Fibroblast of pulmonary artery (primary cell): Measurements from ENCODE around the gene SUMO3.

Source experiments
- DNase-seq: peaks from one replicate; pipeline ENCODE4 v3.0.0-alpha.2; 2010; ENCODE audit warnings: low read depth
- H3K4me3 ChIP-seq: replicated peaks from 2 replicates; pipeline ENCODE4 v1.5.1; 2011; ENCODE audit warnings: low read depth, mild to moderate bottlenecking, control low read depth, low read length, moderate library complexity
- TF ChIP-seq, protein P1 (sequence below): IDR thresholded peaks from 2 replicates; pipeline ENCODE4 v1.5.1; 2011; ENCODE audit warnings: mild to moderate bottlenecking, control low read depth, low read length, inconsistent platforms; ENCODE audit errors: missing control alignments

The SUMO3 gene

DNA sequence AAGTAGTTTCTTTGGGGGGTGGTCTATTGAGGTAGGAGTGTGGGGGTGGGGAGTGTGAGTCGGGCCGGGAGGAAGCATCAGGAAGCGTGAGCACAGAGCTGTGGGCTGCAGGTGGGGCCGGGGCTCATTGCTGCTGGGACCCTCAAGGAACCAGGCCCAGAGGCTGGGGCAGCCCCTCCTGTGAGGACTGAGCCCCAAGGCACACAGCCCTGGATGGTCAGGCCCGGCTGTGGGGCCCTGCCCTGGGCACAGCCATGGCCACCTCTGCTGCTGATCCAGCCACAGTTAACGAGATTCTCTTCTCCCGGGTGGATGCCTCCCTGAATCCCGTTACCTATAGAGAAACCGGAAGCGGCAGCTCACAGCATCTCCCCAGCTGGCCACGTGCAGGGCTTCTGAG is 22.9 kb upstream of the SUMO3 start:
- DNase-seq: no peak
- TF ChIP-seq, protein P1, sequence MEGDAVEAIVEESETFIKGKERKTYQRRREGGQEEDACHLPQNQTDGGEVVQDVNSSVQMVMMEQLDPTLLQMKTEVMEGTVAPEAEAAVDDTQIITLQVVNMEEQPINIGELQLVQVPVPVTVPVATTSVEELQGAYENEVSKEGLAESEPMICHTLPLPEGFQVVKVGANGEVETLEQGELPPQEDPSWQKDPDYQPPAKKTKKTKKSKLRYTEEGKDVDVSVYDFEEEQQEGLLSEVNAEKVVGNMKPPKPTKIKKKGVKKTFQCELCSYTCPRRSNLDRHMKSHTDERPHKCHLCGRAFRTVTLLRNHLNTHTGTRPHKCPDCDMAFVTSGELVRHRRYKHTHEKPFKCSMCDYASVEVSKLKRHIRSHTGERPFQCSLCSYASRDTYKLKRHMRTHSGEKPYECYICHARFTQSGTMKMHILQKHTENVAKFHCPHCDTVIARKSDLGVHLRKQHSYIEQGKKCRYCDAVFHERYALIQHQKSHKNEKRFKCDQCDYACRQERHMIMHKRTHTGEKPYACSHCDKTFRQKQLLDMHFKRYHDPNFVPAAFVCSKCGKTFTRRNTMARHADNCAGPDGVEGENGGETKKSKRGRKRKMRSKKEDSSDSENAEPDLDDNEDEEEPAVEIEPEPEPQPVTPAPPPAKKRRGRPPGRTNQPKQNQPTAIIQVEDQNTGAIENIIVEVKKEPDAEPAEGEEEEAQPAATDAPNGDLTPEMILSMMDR: no peak
- H3K4me3 ChIP-seq: no peak overlapping the region

DNA sequence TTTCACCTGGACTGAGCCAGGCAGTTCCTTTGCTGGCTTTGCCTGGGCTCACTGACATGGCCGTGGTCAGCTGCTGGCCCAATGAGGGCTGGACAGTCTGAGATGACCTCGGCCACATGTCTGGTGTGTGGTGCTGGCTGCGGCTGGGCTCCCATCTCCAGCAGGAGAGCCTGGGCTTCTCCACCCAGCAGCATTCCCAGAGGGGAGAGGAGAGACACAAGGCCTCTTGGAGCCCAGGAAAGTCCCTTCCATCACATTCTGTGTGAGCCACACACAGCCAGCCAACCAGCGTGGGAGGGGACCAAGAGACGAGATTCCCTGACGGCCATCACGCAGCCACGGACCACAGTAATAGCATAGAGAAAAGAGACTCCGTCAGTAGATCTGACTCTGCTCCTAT is 21.1 kb upstream of the SUMO3 start:
- H3K4me3 ChIP-seq: no peak overlapping the region
- no peak for DNase-seq
- TF ChIP-seq, protein P1: no peak

DNA sequence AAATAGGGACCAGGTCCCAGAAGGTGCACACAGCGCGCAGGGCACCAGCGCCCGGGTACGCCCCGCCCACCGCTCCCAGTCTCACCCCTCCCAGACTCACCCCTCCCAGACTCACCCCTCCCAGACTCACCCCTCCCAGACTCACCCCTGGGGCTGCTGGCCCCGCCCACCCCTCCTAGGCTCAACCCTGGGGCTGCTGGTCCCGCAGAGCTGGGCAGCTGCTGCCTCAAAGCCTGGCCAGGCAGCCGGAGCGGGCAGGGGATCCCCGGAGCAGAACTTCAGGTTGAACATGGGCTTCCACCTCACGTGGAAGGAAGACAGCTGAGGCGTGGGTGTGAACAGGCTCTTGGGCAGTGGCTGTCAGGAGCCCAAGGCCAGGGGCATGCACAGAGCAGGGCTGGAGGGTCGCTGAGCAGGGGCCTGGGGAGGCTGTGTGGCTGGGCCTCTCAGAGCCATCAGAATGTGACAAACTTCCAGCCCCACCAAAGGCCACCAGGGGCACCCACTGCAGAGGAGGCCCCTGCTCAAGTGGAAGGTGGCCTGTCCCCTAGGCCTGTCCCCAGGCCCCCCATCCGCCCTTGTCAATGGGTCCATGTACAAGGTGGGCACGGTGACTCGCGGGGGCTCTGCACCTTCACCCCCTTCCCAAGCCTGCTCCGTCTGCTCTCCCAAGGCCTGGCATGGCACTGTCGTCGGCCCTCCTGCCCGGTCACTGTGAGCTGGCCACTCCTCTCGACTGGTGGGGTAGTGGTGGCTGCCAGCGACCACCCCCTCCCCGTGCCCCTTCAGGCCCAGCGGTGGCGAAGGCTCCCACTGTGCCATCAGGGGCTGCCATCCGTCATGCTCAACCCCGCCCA is 20.4 kb upstream of the SUMO3 start:
- TF ChIP-seq, protein P1: no peak
- H3K4me3 ChIP-seq: no peak overlapping the region
- DNase-seq: no peak

DNA sequence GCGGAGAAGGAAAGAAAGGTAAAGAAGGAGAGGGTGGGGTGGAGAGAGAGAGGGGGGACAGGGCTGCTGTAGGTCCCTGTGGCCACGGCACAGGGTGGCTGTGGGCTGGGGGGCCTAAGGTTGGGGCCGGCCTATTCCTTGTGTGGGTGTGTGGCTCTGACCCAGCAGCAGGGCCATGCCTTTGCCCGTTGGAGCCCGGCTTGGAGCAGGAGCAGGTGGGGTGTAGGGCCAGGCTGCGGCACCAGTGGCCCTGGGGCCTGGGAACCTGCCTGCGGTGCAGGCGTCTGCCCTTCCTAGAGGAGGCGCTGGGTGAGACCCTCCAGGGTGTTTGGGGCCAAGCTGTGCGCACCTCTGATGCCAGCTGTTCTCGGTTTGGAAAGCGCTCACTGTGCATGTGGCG is 19.7 kb upstream of the SUMO3 start:
- no peak for DNase-seq
- TF ChIP-seq, protein P1: no peak
- H3K4me3 ChIP-seq: no peak overlapping the region

DNA sequence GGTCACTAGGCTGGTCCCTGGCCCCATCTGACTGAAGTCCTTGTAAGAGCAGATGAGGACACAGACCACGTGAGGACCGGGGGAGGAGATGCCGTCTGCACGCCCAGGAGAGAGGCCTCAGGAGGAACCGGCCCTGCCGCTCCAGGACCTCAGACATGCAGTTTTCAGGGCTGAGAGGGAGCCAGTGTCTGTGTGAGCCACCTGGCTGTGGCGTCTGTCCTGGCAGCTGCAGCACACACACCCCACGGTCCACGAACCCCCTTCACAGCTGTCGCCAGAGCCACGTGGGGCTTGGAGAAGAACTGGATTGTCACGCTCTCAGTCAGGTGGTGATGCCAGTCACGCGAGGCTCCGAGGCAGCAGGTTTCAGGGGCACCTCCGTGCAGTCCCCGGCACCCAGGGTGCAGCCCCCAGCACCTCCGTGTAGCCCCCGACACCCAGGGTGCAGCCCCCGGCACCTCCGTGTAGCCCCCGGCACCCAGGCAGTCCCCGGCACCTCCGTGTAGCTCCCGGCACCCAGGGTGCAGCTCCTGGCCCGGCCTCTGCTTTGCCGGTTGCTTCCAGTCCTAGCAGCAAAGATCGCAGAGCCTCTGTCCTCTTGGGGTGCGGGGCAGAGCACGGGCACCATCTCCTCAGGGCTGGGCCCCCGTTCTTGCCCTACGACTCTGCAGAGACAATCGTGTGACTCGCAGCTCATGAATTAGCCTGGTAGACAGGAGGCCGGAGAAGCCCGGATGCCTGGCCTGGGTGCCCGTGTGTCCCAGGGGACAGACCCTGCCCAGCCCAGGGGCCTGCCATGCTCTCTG is 19.0 kb upstream of the SUMO3 start:
- peak; percentile 50 for DNase-seq
- TF ChIP-seq, protein P1: no peak
- H3K4me3 ChIP-seq: no peak overlapping the region

DNA sequence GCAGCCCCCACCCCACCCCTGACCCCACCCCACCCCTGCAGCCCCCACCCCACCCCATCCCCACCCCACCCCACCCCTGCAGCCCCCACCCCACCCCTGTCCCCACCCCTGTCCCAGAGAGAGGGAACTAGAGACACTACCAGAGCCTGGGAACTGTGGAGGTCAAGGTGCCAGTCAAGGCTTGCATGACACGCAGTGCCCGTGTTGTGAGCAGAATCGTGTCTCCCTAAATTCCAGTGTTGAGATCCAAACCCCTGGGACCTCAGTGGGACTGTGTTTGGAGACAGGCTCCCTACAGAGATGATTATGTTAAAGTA is 18.4 kb upstream of the SUMO3 start:
- H3K4me3 ChIP-seq: no peak overlapping the region
- TF ChIP-seq, protein P1: no peak
- DNase-seq: no peak

DNA sequence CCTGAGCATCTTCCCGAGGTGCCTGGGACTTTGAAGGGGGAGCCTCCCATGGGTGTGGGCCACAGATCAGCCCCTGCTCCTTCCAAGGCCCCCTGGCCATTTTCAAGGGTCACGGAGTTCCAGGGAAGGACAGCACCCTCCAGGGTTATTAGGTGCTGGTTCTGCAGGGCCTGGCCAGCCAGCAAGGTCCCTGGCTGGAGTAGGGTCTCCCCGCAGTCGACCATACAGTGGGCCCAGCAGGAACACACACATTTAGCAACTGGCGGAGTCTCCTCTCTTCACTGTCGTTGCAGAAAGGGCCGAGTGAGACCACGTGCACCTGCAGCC is 17.7 kb upstream of the SUMO3 start:
- H3K4me3 ChIP-seq: no peak overlapping the region
- TF ChIP-seq, protein P1: no peak
- DNase-seq: no peak
